Activated T-helper 2 cell treated with anti-CD3 and anti-CD28 coated beads, Interferon-gamma antibody, Interleukin-2, Interleukin-4, amounts not matched to agents 10 μg/mL and 5 μg/mL and 100 μg/mL, durations not matched to agents 14 hours and 24 hours and 36 hours (primary cell): Measurements from ENCODE around the gene SVIL. TPM values are rescaled to one million over a fixed set of nuclear protein-coding genes. Genes with fewer than 3 reads are reported as not detected.

Experiments
- DNase-seq: peaks from one replicate; pipeline ENCODE4 v3.0.0; 2021; ENCODE audit warnings: low spot score
- H3K27ac Mint-ChIP-seq: one replicate; pipeline ENCODE4 v1.8.0; 2021; ENCODE audit warnings: mixed read lengths
- H3K27me3 Mint-ChIP-seq: one replicate; pipeline ENCODE4 v1.8.0; 2021; ENCODE audit warnings: low read depth, mixed read lengths
- H3K36me3 Mint-ChIP-seq: one replicate; pipeline ENCODE4 v1.8.0; 2021; ENCODE audit warnings: low read depth, mixed read lengths
- H3K4me1 Mint-ChIP-seq: one replicate; pipeline ENCODE4 v1.8.0; 2021; ENCODE audit warnings: low read depth, mixed read lengths
- H3K4me3 Mint-ChIP-seq: one replicate; pipeline ENCODE4 v1.8.0; 2021; ENCODE audit warnings: low read depth, mild to moderate bottlenecking, moderate library complexity, mixed read lengths
- H3K9me3 Mint-ChIP-seq: one replicate; pipeline ENCODE4 v1.8.0; 2021; ENCODE audit warnings: mixed read lengths
- intact Hi-C: fragments of 100-400 bp; cut with micrococcal nuclease; formaldehyde crosslinking; loops from one replicate; pipeline ENCODE4 v1.15.1; 2023
- total RNA-seq: library from RNA; stranded (reverse); gene quantifications from 2 replicates; pipeline ENCODE4 v1.2.3, GENCODE V29; 2022

The SVIL gene
- total RNA-seq, 1 donor from 2014 or later = 9.8 TPM

DNA sequence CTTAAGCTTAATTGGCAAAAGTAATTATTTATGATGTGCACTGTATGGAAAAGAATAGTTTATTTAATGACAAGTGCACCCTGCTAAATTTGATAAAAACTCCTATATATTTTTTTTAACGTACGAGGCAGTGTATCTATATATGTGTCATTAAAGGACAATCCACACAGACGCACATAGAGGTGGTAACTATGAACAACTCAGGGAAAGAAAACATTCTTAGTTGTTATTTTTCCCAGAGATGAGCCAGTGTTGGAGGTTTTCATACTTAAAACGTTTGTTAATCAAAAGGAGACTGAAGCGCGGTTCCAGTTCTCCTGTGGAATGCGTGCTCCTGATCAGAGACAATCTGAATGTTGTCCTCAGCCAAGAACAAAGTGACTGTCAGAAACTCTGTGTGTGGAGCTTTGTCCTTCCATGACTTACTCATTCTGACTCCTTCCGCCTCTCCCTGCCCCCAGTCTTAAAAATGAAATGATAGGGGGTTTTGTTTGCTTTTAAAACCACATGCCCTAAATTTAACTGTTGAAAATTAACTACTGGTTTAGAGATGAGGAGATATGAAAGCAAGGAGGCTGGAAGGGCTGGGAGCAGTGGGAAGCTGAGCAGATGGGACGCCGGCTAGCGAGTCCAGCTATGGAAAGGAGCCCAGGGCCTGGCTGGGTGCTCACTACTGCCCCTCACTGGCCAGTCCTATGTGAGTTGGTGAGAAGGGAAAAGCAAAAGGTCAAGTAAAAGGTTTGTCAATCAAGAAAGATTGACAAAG is 99.6 kb downstream of the SVIL start:
- Mint-ChIP-seq H3K4me3 (no peak overlapping the region), H3K9me3 (no peaks in the 10 kb centered on the region), H3K27ac (no peak overlapping the region), H3K36me3 (no peaks in the 10 kb centered on the region), H3K27me3 (no peaks in the 10 kb centered on the region), H3K4me1 (peaks cover 8% of the 10 kb centered on the region)
- intact Hi-C loops = no loop called here
- DNase-seq = no peak

DNA sequence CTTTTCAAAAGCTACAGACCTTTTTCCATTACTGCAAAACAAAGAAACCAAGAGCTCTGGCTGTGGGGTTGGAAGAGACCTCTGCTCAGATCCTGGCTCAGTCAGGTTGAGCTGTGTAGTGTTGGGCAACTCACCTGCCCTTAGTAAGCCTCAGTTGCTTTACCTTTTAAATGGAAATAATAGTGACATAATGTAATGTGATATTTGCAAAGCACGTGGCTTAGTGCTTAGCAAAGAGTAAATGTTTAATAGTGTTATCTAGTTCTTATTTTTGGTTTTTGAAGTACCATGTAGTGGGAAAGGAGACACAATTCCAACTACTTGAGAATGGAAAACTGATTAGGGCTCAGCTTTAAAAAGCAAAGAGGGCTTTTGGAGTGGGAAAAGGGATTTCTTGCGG is 100.2 kb downstream of the SVIL start:
- intact Hi-C loops = no loop called here
- H3K9me3 Mint-ChIP-seq = no peaks in the 10 kb centered on the region
- no peaks in the 10 kb centered on the region for H3K27me3 Mint-ChIP-seq
- H3K36me3 Mint-ChIP-seq = no peaks in the 10 kb centered on the region
- H3K4me3 Mint-ChIP-seq = no peak overlapping the region
- no peak overlapping the region for H3K27ac Mint-ChIP-seq
- peaks cover 8% of the 10 kb centered on the region for H3K4me1 Mint-ChIP-seq
- DNase-seq = no peak

DNA sequence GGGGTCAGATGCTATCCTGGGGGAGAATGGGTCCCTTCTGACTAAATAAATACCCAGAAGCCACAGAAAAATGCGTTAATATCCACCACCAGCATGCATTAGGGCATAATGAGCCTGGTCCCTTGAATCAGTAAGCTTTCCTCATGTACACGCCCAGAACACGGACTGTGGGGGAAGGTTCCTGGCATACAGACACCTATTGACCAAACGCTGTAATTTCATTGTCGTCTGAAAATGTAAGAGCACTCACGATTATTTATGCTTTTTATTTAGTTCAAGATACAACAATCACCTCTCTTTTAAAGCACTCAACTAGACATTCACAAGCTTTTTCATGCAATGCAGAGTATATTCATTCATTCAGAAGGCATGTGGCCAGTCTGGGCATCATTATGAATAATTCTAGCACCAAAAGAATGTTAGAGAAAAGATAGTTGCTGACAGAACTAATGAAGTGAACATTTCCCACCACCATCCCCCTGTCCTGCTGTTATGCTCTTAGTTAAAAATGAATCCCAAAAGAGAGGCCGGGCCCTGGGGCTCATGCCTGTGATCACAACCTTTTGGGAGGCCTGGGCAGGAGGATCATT is 101.0 kb downstream of the SVIL start:
- intact Hi-C loops = no loop called here
- Mint-ChIP-seq H3K27ac (no peak overlapping the region), H3K27me3 (no peaks in the 10 kb centered on the region), H3K4me1 (peaks cover 8% of the 10 kb centered on the region), H3K36me3 (no peaks in the 10 kb centered on the region), H3K4me3 (no peak overlapping the region), H3K9me3 (no peaks in the 10 kb centered on the region)
- DNase-seq = no peak

DNA sequence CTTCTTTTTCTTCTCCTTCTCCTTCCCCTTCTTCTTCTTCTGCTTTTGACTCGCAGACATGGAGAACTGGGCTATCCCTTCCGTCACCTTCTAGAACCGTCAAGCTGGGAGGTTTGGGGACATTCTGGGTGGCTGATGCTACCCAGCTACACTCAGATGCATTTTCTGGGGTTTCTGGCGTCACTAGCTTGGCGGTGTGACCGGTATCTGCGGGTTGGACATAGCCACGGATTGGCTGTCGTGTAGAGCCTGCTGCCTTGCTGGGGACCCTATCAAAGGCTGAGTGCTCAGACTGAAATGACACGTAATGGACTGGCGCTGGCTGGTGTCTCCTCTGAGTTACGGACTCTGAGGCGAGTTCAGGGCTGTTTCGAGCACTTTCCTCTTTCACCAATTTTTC is 101.7 kb downstream of the SVIL start:
- Mint-ChIP-seq H3K27ac (no peak overlapping the region), H3K4me1 (peaks cover 8% of the 10 kb centered on the region), H3K9me3 (no peaks in the 10 kb centered on the region), H3K4me3 (no peak overlapping the region), H3K36me3 (no peaks in the 10 kb centered on the region), H3K27me3 (no peaks in the 10 kb centered on the region)
- intact Hi-C loops = no loop called here
- DNase-seq = no peak

DNA sequence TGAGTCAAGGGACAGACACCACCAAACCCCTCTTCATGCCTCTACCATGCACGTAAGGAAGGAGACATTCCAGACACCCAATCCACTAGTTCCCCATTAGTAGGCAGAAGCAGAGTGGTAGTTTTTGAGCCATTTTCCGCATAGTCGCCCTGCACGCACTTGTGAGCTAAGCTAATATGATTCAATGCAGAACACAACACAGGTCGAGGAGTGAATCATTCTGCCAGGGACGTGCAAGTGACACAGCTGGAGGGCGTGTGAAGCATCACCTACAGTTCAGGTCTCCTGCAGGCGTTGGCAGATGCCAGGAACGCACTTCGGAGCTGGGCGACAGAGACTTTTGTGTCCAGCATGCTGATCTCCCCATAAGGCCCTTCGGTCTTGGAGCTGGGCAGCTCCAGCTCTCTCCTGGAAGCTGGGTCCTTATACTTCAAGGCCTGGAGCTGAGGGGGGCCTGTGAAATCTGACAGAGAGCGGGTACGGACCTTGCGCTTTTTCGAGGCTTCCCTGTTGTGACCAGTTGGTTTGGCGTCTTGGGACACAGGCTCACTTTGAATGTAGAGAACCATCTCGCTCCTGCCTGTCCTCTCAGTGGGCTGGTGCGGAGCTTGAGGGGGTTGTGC is 102.4 kb downstream of the SVIL start:
- DNase-seq = no peak

DNA sequence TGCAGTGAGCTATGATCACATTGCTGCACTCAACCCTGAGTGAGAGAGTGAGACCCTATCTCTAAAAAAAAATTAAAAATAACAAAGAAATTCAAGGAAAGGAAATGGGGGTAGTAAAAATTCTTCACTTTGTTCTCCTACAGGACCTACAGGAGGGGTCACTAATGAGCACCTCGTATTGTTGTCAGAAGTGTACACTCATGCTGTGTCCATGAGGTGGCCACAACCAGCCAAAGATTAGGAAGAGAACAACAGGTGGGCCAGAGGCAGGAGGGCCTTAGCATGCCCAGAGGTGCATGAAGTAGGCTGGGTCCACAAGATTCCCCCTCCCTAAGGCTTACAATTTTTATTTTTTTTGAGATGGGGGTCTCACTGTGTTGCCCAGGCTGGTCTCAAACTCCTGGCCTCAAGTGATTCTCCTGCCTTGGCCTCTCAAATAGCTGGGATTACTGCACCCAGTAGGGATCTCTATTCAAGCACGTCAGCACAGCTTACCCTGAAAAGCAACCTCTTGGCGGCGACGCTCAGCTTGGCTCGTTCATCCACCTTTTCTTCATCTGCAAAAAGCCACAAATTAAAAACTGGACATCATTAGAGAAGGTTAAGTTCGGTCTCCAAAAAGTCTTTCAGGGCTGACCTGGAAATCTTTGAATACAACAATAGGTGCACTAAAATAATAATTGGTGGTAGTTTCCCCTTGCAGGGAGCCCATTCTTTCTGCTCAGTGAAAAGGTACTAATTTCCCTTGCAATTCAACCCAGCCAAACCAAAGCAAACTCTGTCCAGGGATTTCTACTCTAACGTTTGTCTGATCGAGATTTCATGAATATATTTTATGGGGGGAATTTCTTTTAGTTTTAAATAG is 104.4 kb downstream of the SVIL start:
- Mint-ChIP-seq H3K27me3 (no peaks in the 10 kb centered on the region), H3K4me3 (no peak overlapping the region), H3K4me1 (peaks cover 1% of the 10 kb centered on the region), H3K9me3 (no peaks in the 10 kb centered on the region), H3K27ac (no peak overlapping the region), H3K36me3 (no peaks in the 10 kb centered on the region)
- intact Hi-C loops = no loop called here
- no peak for DNase-seq

More for the DNA sequence above, 102.4 kb downstream of the SVIL start:
- H3K27ac Mint-ChIP-seq = no peak overlapping the region
- no peaks in the 10 kb centered on the region for H3K36me3 Mint-ChIP-seq
- no peak overlapping the region for H3K4me3 Mint-ChIP-seq
- H3K27me3 Mint-ChIP-seq = no peaks in the 10 kb centered on the region
- H3K9me3 Mint-ChIP-seq = no peaks in the 10 kb centered on the region
- intact Hi-C loops = no loop called here
- H3K4me1 Mint-ChIP-seq = peaks cover 8% of the 10 kb centered on the region

DNA sequence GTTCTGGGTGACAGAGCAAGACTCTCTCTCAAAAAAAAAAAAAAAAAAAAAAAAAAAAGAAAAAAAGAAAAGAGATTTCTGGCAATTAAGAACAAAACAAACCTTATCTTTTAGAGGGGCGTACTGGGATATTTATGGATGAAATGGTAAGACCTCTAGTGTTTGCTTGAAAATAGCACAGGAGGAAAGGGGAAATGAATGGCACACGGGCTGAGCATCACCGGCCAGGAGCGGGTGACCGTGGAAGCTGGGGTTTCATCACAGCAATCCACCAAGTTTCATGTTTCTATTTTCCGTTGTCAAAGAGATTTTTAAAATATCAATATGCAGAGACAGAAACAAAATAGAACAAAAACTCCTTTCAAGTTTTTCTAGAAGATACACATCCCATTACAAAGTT is 105.6 kb downstream of the SVIL start:
- no peak overlapping the region for H3K4me3 Mint-ChIP-seq
- H3K4me1 Mint-ChIP-seq = no peaks in the 10 kb centered on the region
- no peak for DNase-seq
- no peaks in the 10 kb centered on the region for H3K9me3 Mint-ChIP-seq
- no peaks in the 10 kb centered on the region for H3K27me3 Mint-ChIP-seq
- H3K36me3 Mint-ChIP-seq = no peaks in the 10 kb centered on the region
- H3K27ac Mint-ChIP-seq = no peak overlapping the region
- intact Hi-C loops = no loop called here

DNA sequence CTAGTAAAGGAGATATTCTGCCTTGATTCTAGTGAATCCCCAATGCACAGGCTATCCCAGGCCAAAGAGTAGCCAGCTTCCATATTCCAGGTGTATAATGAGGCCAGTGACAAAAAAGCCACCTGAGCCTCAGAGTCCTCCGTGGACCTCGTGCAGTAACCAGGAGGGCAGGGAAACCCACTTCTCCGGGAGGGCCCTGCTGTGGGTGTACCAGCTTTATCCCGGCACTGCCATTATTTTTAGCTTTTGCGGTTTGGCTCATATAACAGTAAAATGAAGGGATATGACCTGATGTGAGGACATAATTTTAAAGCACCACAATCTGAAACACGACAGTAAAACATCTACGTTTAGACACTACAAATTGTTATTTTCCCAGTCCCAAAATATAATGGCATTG is 109.0 kb downstream of the SVIL start:
- no peak for DNase-seq
- no peaks in the 10 kb centered on the region for H3K27me3 Mint-ChIP-seq
- intact Hi-C loops = no loop called here
- no peak overlapping the region for H3K4me3 Mint-ChIP-seq
- H3K9me3 Mint-ChIP-seq = no peaks in the 10 kb centered on the region
- peaks cover 7% of the 10 kb centered on the region for H3K36me3 Mint-ChIP-seq
- H3K4me1 Mint-ChIP-seq = peaks cover 8% of the 10 kb centered on the region
- H3K27ac Mint-ChIP-seq = no peak overlapping the region

DNA sequence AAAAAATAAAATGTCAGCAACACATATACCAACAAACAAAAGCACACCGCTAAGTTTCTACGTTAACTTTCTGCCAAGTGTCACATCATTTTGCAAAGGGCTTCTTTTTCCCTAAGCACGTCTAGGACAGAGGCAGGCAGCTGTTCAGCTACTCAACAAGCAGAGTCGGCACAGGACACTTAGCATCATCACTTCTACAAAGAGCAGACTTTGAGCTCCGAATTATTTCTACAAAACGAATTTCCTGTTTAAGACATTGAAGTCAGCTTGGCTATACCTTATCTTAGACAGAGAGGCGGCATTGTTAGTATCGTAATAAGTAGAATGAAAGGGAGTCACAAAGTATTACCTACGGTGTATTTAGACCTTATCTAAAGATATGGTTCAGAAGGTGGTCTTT is 110.1 kb downstream of the SVIL start:
- no peaks in the 10 kb centered on the region for H3K27me3 Mint-ChIP-seq
- H3K4me3 Mint-ChIP-seq = no peak overlapping the region
- intact Hi-C loops = no loop called here
- no peak for DNase-seq
- H3K4me1 Mint-ChIP-seq = peaks cover 8% of the 10 kb centered on the region
- no peak overlapping the region for H3K27ac Mint-ChIP-seq
- H3K9me3 Mint-ChIP-seq = no peaks in the 10 kb centered on the region
- peaks cover 7% of the 10 kb centered on the region for H3K36me3 Mint-ChIP-seq

DNA sequence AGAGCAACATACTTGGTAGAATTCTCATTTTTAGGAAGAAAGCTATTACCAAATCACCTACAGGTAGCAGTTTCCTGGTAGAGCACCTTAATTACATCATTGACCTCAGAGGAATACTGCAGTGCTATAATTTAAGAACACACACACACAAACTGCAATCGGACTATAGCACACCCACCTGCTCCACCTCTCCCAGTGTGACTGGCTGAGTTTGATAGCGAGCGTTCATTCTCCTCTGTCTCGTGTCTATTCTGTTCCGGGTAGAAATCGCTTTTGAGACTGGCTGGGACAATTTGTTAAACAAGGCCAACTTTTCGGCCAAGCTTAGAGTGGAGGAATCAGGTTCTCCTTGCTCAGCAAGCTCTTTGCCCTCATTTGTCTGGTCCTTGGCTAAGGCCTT is 110.5 kb downstream of the SVIL start:
- Mint-ChIP-seq H3K9me3 (no peaks in the 10 kb centered on the region), H3K36me3 (peaks cover 7% of the 10 kb centered on the region), H3K4me1 (peaks cover 8% of the 10 kb centered on the region), H3K27ac (no peak overlapping the region), H3K4me3 (no peak overlapping the region), H3K27me3 (no peaks in the 10 kb centered on the region)
- intact Hi-C loops = no loop called here
- DNase-seq = no peak

DNA sequence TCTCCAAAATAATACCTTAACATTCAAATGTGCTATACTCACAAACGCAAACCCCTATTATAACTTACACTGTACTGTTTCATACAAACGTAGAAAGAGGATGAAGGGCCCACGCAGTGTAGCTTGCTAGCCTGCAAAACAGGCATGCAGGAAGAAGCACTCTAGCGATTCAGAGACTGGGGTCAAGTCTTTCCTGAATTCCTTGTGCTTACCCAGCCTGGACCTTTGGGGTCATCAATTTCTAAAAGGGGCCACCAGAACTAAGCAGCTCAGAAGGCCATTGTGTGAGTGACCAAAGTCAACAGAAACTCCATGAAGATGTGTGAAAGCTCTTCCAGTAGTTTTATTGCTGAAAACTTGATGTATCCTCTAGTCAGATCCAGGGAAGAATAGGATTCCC is 111.9 kb downstream of the SVIL start:
- peaks cover 8% of the 10 kb centered on the region for H3K4me1 Mint-ChIP-seq
- H3K4me3 Mint-ChIP-seq = no peak overlapping the region

DNA sequence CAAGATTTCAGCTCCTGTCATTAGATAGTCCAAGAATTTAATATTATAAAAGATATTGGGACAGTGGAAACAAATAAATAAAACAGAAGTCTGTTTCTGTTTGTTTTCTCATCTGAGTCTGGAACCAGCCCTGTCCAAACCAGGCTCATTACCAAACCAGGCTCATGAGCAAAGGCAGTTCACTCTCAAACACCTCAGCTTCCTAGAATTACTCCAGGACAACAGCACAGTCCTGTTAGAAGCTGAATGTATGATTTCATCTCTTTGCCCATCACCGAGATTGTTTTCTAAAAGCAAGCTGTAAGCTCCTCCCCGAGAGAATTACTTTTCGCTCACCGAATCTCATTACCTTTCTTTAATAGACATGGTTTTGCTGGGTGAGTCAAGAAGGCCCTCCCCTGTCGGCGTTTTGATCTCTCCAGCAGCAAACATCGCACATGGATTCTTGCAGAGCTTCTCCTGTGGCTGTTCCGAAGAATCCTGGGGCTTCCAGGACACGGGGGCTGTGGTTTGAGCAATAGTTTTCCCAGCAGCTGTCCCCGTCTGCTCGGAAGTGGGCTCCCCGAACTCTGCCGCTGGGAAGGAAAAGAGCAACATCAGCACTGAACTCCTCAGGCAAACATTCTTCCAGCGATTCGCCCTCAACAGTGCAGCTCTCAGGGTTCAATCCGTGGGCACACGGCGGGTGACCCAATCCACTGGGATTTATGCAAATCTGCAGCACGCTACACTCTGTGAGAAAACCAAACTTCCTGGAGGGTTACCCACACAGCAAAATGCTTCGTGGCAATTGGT is 112.5 kb downstream of the SVIL start:
- Mint-ChIP-seq H3K4me1 (peaks cover 8% of the 10 kb centered on the region), H3K27me3 (no peaks in the 10 kb centered on the region), H3K4me3 (no peak overlapping the region), H3K36me3 (peaks cover 7% of the 10 kb centered on the region), H3K27ac (no peak overlapping the region), H3K9me3 (no peaks in the 10 kb centered on the region)
- intact Hi-C loops = no loop called here
- DNase-seq = no peak

More for the DNA sequence above, 111.9 kb downstream of the SVIL start:
- Mint-ChIP-seq H3K36me3 (peaks cover 7% of the 10 kb centered on the region), H3K9me3 (no peaks in the 10 kb centered on the region), H3K27me3 (no peaks in the 10 kb centered on the region), H3K27ac (no peak overlapping the region)
- intact Hi-C loops = no loop called here
- no peak for DNase-seq
